HepG2 (cell line): Measurements from ENCODE around the gene STBD1.

Experiments
- TF ChIP-seq, protein P1 (sequence below): sonication (generic); formaldehyde crosslinking; IDR thresholded peaks from 2 replicates; pipeline ENCODE4 v1.4.0; 2020; ENCODE audit warnings: missing genetic modification reagents; ENCODE audit errors: not compliant biosample characterization
- TF ChIP-seq, protein P2 (sequence below): sonication (generic); formaldehyde crosslinking; IDR thresholded peaks from 2 replicates; pipeline ENCODE4 v1.5.1; 2020; ENCODE audit warnings: missing genetic modification reagents, mild to moderate bottlenecking, borderline replicate concordance

DNA sequence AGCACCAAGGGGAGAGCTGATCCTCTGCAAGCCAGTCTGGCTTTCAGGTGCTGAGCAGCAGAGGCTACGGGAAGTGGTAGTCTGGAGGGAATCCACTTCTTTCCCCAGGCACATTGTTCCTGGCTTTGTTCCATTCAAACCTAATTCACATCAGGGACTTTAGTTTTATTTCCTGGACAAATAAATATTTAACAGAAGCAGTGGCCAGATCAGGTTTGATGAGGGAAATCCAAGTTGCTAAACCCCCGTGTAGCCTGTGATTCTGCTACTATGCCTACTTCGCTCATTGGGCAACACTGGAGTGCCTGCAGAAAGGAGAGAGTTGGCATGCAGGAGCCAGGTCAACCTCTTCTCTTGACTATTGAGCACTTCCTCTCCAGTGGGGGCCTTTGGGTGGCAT lies 13.8 kb upstream of the STBD1 start:
- TF ChIP-seq, protein P1, sequence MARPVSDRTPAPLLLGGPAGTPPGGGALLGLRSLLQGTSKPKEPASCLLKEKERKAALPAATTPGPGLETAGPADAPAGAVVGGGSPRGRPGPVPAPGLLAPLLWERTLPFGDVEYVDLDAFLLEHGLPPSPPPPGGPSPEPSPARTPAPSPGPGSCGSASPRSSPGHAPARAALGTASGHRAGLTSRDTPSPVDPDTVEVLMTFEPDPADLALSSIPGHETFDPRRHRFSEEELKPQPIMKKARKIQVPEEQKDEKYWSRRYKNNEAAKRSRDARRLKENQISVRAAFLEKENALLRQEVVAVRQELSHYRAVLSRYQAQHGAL, result no peak
- TF ChIP-seq, protein P2, sequence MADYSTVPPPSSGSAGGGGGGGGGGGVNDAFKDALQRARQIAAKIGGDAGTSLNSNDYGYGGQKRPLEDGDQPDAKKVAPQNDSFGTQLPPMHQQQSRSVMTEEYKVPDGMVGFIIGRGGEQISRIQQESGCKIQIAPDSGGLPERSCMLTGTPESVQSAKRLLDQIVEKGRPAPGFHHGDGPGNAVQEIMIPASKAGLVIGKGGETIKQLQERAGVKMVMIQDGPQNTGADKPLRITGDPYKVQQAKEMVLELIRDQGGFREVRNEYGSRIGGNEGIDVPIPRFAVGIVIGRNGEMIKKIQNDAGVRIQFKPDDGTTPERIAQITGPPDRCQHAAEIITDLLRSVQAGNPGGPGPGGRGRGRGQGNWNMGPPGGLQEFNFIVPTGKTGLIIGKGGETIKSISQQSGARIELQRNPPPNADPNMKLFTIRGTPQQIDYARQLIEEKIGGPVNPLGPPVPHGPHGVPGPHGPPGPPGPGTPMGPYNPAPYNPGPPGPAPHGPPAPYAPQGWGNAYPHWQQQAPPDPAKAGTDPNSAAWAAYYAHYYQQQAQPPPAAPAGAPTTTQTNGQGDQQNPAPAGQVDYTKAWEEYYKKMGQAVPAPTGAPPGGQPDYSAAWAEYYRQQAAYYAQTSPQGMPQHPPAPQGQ (CRISPR knock-in tag), result no peak
